OCI-LY3 (cell line): ENCODE results near the gene MB21D2.

Experiments
- EZH2phosphoT487 ChIP-seq: fragments of 200-600 bp; shearing (Covaris generic); IDR thresholded peaks from 2 replicates; pipeline ENCODE4 v1.6.1; 2018; ENCODE audit warnings: antibody characterized with exemption, mixed run types, low read depth
- TF ChIP-seq, protein P1 (sequence below): fragments of 200-600, 300-600 bp; sonication (generic); IDR thresholded peaks from 2 replicates; pipeline ENCODE4 v1.5.1; 2014; ENCODE audit warnings: antibody characterized with exemption, low read length, low read depth

DNA sequence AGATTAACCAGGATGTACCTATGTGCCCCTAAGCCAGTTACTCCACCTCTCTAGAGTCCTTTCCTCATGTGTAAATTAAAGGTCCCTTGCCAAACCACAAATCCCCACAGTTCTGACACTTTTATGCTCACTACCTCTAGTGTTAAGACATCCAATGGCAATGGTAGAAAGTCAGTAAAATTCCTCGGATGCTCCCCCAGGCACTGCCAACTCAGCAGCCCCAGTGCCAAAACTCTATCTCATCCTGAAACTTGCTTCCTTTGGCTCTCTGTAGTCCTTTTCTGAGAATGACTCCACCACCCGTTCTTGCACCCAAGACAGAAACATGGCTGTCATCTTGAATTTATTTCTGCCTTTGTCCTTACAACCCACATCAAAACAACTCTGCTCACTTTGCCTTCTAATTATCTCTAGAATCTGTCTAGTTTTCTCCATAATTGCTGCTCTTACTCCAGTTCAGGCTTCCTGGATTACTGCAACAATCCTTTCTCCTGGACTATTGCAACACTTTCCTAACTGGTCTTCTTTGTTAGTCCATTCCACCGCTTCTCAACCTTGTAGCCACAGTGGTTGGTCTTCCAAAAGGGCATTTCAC is 41.6 kb downstream of the MB21D2 start:
- TF ChIP-seq, protein P1, sequence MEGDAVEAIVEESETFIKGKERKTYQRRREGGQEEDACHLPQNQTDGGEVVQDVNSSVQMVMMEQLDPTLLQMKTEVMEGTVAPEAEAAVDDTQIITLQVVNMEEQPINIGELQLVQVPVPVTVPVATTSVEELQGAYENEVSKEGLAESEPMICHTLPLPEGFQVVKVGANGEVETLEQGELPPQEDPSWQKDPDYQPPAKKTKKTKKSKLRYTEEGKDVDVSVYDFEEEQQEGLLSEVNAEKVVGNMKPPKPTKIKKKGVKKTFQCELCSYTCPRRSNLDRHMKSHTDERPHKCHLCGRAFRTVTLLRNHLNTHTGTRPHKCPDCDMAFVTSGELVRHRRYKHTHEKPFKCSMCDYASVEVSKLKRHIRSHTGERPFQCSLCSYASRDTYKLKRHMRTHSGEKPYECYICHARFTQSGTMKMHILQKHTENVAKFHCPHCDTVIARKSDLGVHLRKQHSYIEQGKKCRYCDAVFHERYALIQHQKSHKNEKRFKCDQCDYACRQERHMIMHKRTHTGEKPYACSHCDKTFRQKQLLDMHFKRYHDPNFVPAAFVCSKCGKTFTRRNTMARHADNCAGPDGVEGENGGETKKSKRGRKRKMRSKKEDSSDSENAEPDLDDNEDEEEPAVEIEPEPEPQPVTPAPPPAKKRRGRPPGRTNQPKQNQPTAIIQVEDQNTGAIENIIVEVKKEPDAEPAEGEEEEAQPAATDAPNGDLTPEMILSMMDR = no peak
- TF ChIP-seq EZH2phosphoT487 = no peak
